ENCODE data around the gene TMEM236.
"Not testable (repeated sequence)": the region's sequence is repeated elsewhere in the genome, so short reads cannot be mapped to it uniquely, and the experiment has no call there.

TMEM236 gene

GRCh38 chr10:17751781-17752445 lies at the start of gene TMEM236:
TMEM236 (plus strand) TSS chr10:17752201; CDS start chr10:17752296, 95 bp downstream.
- DNase-seq (ENCODE audit: low spot score): no peak

- DNase-seq (ENCODE audit: low spot score): no peak
Observed at GRCh38 chr10:17703706-17704105, 48.3 kb upstream of the TMEM236 start.

GRCh38 chr10:17708821-17709220 lies 43.2 kb upstream of the TMEM236 start:
- DNase-seq (ENCODE audit: low spot score): no peak

GRCh38 chr10:17709492-17709891 lies 42.5 kb upstream of the TMEM236 start:
- DNase-seq (ENCODE audit: low spot score): no peak

- no peak for DNase-seq (ENCODE audit: low spot score)
Observed at GRCh38 chr10:17710181-17710580, 41.8 kb upstream of the TMEM236 start.

GRCh38 chr10:17712053-17712452 lies 39.9 kb upstream of the TMEM236 start:
- no peak for DNase-seq (ENCODE audit: low spot score)

- peak; percentile 52 for DNase-seq (ENCODE audit: low spot score)
Observed at GRCh38 chr10:17712717-17713471, 39.1 kb upstream of the TMEM236 start.

- no peak for DNase-seq (ENCODE audit: low spot score)
Observed at GRCh38 chr10:17713758-17714157, 38.2 kb upstream of the TMEM236 start.

- DNase-seq (ENCODE audit: low spot score): no peak
Observed at GRCh38 chr10:17716161-17716560, 35.8 kb upstream of the TMEM236 start.

- DNase-seq (ENCODE audit: low spot score): not testable (repeated sequence)
Observed at GRCh38 chr10:17722317-17723014, 29.5 kb upstream of the TMEM236 start.

GRCh38 chr10:17725703-17726102 lies 26.3 kb upstream of the TMEM236 start:
- DNase-seq (ENCODE audit: low spot score): no peak

GRCh38 chr10:17729630-17730029 lies 22.4 kb upstream of the TMEM236 start:
- DNase-seq (ENCODE audit: low spot score): no peak

GRCh38 chr10:17730667-17731066 lies 21.3 kb upstream of the TMEM236 start:
- no peak for DNase-seq (ENCODE audit: low spot score)

- DNase-seq (ENCODE audit: low spot score): no peak
Observed at GRCh38 chr10:17731331-17732020, 20.5 kb upstream of the TMEM236 start.

GRCh38 chr10:17733620-17734019 lies 18.4 kb upstream of the TMEM236 start:
- no peak for DNase-seq (ENCODE audit: low spot score)

GRCh38 chr10:17734432-17735080 lies 17.4 kb upstream of the TMEM236 start:
- no peak for DNase-seq (ENCODE audit: low spot score)

GRCh38 chr10:17735166-17735941 lies 16.6 kb upstream of the TMEM236 start:
- no peak for DNase-seq (ENCODE audit: low spot score)

GRCh38 chr10:17736223-17736622 lies 15.8 kb upstream of the TMEM236 start:
- DNase-seq (ENCODE audit: low spot score): no peak

- no peak for DNase-seq (ENCODE audit: low spot score)
Observed at GRCh38 chr10:17737027-17737965, 14.7 kb upstream of the TMEM236 start.

GRCh38 chr10:17740668-17741067 lies 11.3 kb upstream of the TMEM236 start:
- no peak for DNase-seq (ENCODE audit: low spot score)
